Iris pigment epithelial cell (primary cell): ENCODE results near the gene SSC4D.
"Not testable (repeated sequence)": the region's sequence is repeated elsewhere in the genome, so short reads cannot be mapped to it uniquely, and the experiment has no call there.

ENCODE experiments used
- DNase-seq: peaks from one replicate; pipeline ENCODE4 v3.0.0-alpha.2; 2011; ENCODE audit warnings: low read depth

Gene SSC4D

GRCh38 chr7:76383089-76383944 lies 26.2 kb downstream of the SSC4D start:
- DNase-seq = no peak

GRCh38 chr7:76381814-76382213 lies 27.7 kb downstream of the SSC4D start:
- DNase-seq = no peak

GRCh38 chr7:76380623-76380966 lies 28.9 kb downstream of the SSC4D start:
- DNase-seq = no peak

- DNase-seq = peak; percentile 24
Observed at GRCh38 chr7:76377186-76377918, 32.1 kb downstream of the SSC4D start.

- no peak for DNase-seq
Observed at GRCh38 chr7:76375251-76375650, 34.2 kb downstream of the SSC4D start.

- peak; percentile 85 for DNase-seq
Observed at GRCh38 chr7:76372984-76373833, 36.3 kb downstream of the SSC4D start.

GRCh38 chr7:76371396-76371795 lies 38.1 kb downstream of the SSC4D start:
- DNase-seq = no peak

- no peak for DNase-seq
Observed at GRCh38 chr7:76369018-76369417, 40.5 kb downstream of the SSC4D start.

GRCh38 chr7:76368190-76368589 lies 41.3 kb downstream of the SSC4D start:
- no peak for DNase-seq

- DNase-seq = peak; percentile 68
Observed at GRCh38 chr7:76364198-76364584, 45.3 kb downstream of the SSC4D start.

GRCh38 chr7:76363754-76364153 lies 45.7 kb downstream of the SSC4D start:
- DNase-seq = not testable (repeated sequence)

- peak; percentile 65 for DNase-seq
Observed at GRCh38 chr7:76359978-76360638, 49.4 kb downstream of the SSC4D start.

GRCh38 chr7:76359111-76359977 lies 50.2 kb downstream of the SSC4D start:
- DNase-seq = peak; percentile 99

- DNase-seq = peak; percentile 87
Observed at GRCh38 chr7:76358481-76359110, 50.9 kb downstream of the SSC4D start, which contains the start of gene YWHAG. TSS of gene YWHAG (minus strand) at chr7:76358991. CDS start at chr7:76358808, 183 bp downstream.

GRCh38 chr7:76358011-76358480 lies 51.5 kb downstream of the SSC4D start:
- DNase-seq = no peak

- DNase-seq = no peak
Observed at GRCh38 chr7:76357475-76358010, 52.0 kb downstream of the SSC4D start.

- DNase-seq = no peak
Observed at GRCh38 chr7:76356823-76357222, 52.7 kb downstream of the SSC4D start.

GRCh38 chr7:76356115-76356514 lies 53.4 kb downstream of the SSC4D start:
- DNase-seq = no peak

GRCh38 chr7:76354981-76355730 lies 54.3 kb downstream of the SSC4D start:
- DNase-seq = no peak
